ENCODE measurements around the gene HIKESHI.

HIKESHI gene

DNA sequence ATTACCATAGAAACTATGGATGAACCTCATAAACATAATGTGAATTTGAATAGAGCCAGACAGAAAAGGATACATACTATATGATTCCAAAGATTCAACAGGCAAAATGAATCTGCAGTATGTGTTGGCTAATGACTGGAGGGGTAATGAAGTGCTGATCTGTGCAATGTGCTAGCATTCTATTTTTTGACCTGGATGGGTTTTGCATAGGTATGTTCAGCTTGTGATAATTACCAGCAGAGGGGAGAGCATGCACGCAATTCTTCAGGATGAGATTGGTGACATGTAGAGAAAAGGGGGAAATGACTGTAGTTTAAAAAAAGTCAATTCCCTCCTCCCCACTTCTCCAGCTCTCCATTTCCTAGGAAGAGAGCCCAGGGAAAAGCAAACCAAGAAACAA lies 72.0 kb downstream of the HIKESHI start:
- Histone ChIP-seq H3K9me3 (ENCODE audit: control insufficient read depth in 2 of 2, low read length in 2 of 2) (no peaks in the 10 kb centered on the region), H3K27ac (ENCODE audit: low read length) (no peak overlapping the region), H3K27me3 (ENCODE audit: control insufficient read depth in 1 of 2, insufficient read depth in 2 of 2, low read length in 2 of 2) (no peaks in the 10 kb centered on the region), H3K9ac (ENCODE audit: low read length in 2 of 2) (no peak overlapping the region), H3K36me3 (ENCODE audit: control insufficient read depth in 2 of 2, insufficient read depth in 2 of 2, low read length in 2 of 2) (no peaks in the 10 kb centered on the region), H3K4me3 (ENCODE audit: low read length in 2 of 2) (peak overlapping the region in 1 of 2 donors; percentile 59), H3K4me1 (ENCODE audit: control insufficient read depth, insufficient read depth, low read length) (no peaks in the 10 kb centered on the region)

DNA sequence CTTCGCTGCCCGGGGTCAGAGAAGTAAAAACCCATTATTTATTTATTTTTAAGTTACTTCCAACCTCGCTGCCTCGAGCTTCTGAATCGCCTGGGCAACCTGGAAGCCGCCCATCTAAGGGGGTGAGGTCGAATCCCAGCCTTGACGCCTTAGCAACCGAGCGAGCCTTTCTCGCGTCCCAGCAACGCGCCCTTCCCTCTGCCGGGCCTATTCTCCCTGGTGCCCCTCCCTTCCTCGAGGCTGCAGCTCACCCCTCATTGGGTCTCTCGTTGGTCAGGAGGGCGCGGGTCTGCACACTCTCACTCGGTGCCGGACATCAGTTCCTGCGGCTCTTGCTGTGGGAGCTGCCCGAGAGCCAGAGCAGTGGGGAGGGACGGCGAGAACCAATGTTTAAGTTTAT lies 72.5 kb downstream of the HIKESHI start, which contains the start of gene CCDC81:
Gene CCDC81, plus strand, starts transcription at position 302 of the 400 bp plus-strand sequence. CDS start 277 bp downstream, outside the sequence.
- H3K9me3 ChIP-seq (ENCODE audit: control insufficient read depth in 2 of 2, low read length in 2 of 2) = no peaks in the 10 kb centered on the region

DNA sequence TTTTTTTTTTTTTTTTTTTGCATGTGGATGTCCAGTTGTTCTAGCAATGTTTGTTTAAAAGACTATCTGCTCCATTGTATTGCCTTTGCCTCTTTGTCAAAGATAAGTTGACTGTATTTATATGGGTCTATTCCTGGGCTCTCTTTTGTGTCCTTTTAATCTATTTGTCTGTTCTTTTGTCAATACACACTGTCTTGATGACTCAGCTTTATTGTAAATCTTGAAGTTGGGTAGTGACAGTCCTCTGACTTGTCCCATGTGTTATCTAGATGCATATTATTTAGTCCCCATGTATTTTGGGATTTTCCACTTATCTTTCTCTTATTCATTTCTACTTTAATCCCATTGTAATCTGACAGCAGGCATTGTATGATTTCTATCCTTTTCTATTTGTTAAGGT lies 75.9 kb downstream of the HIKESHI start:
- Histone ChIP-seq H3K4me1 (ENCODE audit: control insufficient read depth, insufficient read depth, low read length) (no peaks in the 10 kb centered on the region), H3K9ac (ENCODE audit: low read length in 2 of 2) (no peak overlapping the region), H3K36me3 (ENCODE audit: control insufficient read depth in 2 of 2, insufficient read depth in 2 of 2, low read length in 2 of 2) (no peaks in the 10 kb centered on the region), H3K4me3 (ENCODE audit: low read length in 2 of 2) (no peak overlapping the region), H3K27ac (ENCODE audit: low read length) (no peak overlapping the region), H3K27me3 (ENCODE audit: control insufficient read depth in 1 of 2, insufficient read depth in 2 of 2, low read length in 2 of 2) (no peaks in the 10 kb centered on the region), H3K9me3 (ENCODE audit: control insufficient read depth in 2 of 2, low read length in 2 of 2) (no peaks in the 10 kb centered on the region)

More for the DNA sequence above, 72.5 kb downstream of the HIKESHI start, which contains the start of gene CCDC81:
- no peak within 1 kb of the TSS for H3K9ac ChIP-seq (ENCODE audit: low read length in 2 of 2)
- H3K4me3 ChIP-seq (ENCODE audit: low read length in 2 of 2) = peak within 1 kb of the TSS in 1 of 2 donors; percentile 59
- H3K27ac ChIP-seq (ENCODE audit: low read length) = no peak within 1 kb of the TSS
- no peaks in the 10 kb centered on the region for H3K36me3 ChIP-seq (ENCODE audit: control insufficient read depth in 2 of 2, insufficient read depth in 2 of 2, low read length in 2 of 2)
- no peaks in the 10 kb centered on the region for H3K4me1 ChIP-seq (ENCODE audit: control insufficient read depth, insufficient read depth, low read length)
- no peaks in the 10 kb centered on the region for H3K27me3 ChIP-seq (ENCODE audit: control insufficient read depth in 1 of 2, insufficient read depth in 2 of 2, low read length in 2 of 2)

DNA sequence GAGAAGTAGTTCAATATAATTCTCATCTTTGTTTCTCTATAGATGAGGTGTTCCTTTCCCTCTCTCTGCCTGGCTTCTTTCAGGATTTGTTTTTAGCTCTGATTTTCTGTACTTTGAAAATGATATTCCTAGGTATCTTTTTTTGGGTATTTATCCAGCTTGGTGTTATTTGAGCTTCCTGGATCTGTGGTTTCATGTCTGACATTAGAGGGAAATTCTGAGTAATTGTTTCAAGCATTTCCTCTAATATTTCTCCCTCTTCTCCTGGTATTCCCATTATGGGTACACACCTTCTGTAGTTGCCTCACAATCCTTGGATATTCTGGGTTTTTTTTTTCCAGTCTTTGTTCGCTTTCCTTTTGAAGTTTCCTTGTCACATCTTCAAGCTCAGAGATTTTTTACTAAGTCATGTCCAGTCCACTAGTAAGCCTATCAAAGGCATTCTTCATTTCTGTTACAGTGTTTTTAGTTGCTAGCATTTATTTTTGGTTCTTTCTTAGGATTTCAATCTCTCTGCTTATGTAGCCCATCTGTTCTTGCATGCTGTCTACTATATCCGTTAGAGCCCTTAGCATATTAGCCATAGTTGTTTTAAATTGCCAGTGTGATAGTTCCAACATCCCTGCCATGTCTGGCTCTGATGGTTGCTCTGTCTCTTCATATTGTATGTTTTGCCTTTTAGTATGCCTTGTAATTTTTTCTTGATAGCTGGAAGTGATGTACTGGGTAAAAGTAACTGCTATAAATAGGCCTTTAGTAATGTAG lies 78.4 kb downstream of the HIKESHI start:
- Histone ChIP-seq H3K27me3 (ENCODE audit: control insufficient read depth in 1 of 2, insufficient read depth in 2 of 2, low read length in 2 of 2) (no peaks in the 10 kb centered on the region), H3K4me3 (ENCODE audit: low read length in 2 of 2) (no peak overlapping the region), H3K9ac (ENCODE audit: low read length in 2 of 2) (no peak overlapping the region), H3K4me1 (ENCODE audit: control insufficient read depth, insufficient read depth, low read length) (no peaks in the 10 kb centered on the region), H3K9me3 (ENCODE audit: control insufficient read depth in 2 of 2, low read length in 2 of 2) (no peaks in the 10 kb centered on the region), H3K36me3 (ENCODE audit: control insufficient read depth in 2 of 2, insufficient read depth in 2 of 2, low read length in 2 of 2) (no peaks in the 10 kb centered on the region), H3K27ac (ENCODE audit: low read length) (no peak overlapping the region)

DNA sequence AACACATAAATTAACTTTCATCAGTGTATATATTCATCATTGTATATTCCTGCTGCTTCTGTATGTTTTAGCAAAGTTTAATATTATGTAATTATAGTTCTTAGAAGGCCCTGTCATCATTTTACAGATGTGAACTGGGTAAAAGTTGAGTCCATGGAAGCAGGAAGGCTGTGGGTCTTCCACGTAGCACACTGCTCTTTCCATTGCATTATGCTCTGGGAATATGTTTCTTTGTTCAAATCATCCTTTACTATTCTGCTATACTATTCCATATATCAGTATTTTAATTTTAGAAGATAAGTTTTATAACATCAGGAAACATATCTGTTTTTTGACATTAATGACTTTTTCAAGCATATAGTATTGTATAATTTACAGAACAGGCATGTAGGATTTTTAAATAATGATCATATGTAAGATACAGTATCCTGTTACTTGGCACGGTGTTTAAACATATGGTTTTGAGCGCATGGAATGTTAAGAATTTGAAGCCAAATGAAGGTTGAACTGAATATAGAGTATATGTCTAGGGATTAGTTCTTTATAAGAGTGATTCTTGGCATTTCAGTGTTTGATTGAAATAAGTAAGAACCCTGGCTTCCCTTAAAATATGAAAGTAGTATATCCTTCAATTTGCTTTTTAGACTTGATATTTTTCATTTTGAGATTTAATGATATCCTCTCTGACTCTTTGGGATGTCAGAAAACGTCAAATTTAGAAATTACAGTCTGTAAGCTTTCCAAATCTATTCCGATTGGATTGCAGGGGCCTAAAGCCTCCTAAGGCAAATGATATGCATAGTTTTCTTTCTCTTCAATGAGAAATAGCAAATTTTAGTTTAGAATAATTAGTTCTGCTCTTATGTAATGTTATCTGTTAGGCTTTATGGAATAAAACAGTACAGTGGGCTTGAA lies 81.3 kb downstream of the HIKESHI start:
- Histone ChIP-seq H3K9me3 (ENCODE audit: control insufficient read depth in 2 of 2, low read length in 2 of 2) (no peaks in the 10 kb centered on the region), H3K4me1 (ENCODE audit: control insufficient read depth, insufficient read depth, low read length) (no peaks in the 10 kb centered on the region), H3K27me3 (ENCODE audit: control insufficient read depth in 1 of 2, insufficient read depth in 2 of 2, low read length in 2 of 2) (no peaks in the 10 kb centered on the region), H3K9ac (ENCODE audit: low read length in 2 of 2) (no peak overlapping the region), H3K4me3 (ENCODE audit: low read length in 2 of 2) (no peak overlapping the region), H3K36me3 (ENCODE audit: control insufficient read depth in 2 of 2, insufficient read depth in 2 of 2, low read length in 2 of 2) (no peaks in the 10 kb centered on the region), H3K27ac (ENCODE audit: low read length) (no peak overlapping the region)

DNA sequence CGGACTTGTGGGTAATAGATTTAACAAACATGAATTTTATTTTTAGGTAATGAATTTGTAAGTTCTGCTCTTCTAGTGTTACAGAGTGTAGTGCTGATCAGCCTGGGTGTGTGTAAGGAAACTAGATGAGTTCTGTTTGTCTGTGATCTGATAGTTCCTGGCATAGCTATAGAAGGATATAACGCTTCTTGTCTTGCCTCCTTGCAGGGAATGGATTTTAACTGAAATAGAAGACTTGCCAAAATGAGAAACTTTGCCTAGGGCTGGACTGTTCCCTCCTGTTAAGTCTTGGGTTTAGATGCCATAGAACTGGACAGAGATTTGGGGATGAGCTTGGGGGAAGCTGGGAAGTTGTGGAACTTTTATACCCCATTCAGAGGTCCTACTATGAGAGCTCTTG lies 84.2 kb downstream of the HIKESHI start:
- Histone ChIP-seq H3K4me3 (ENCODE audit: low read length in 2 of 2) (no peak overlapping the region), H3K36me3 (ENCODE audit: control insufficient read depth in 2 of 2, insufficient read depth in 2 of 2, low read length in 2 of 2) (no peaks in the 10 kb centered on the region), H3K27me3 (ENCODE audit: control insufficient read depth in 1 of 2, insufficient read depth in 2 of 2, low read length in 2 of 2) (no peaks in the 10 kb centered on the region), H3K9ac (ENCODE audit: low read length in 2 of 2) (no peak overlapping the region), H3K27ac (ENCODE audit: low read length) (no peak overlapping the region), H3K9me3 (ENCODE audit: control insufficient read depth in 2 of 2, low read length in 2 of 2) (no peaks in the 10 kb centered on the region), H3K4me1 (ENCODE audit: control insufficient read depth, insufficient read depth, low read length) (no peaks in the 10 kb centered on the region)

DNA sequence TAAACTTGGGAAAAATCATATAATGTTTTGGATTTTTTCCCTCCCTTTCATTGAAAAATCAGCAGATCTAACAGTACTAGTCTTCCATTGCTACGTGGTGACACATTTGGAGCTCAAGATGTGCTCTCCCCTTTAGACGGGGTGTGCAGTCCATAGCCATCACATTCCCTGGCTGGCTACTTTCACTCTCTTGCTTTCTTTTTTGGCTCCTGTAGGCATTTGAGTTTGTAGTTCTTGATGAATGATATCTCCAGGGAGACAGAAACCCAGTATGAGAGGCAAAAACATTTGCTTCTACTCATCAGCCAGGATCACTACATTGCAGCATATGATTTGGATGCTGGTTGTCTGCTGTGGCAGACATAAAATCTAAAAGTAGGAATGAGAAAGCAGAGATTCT lies 84.7 kb downstream of the HIKESHI start:
- no peaks in the 10 kb centered on the region for H3K4me1 ChIP-seq (ENCODE audit: control insufficient read depth, insufficient read depth, low read length)
- H3K4me3 ChIP-seq (ENCODE audit: low read length in 2 of 2) = peak overlapping the region in 1 of 2 donors; percentile 31
- no peaks in the 10 kb centered on the region for H3K36me3 ChIP-seq (ENCODE audit: control insufficient read depth in 2 of 2, insufficient read depth in 2 of 2, low read length in 2 of 2)
- no peaks in the 10 kb centered on the region for H3K9me3 ChIP-seq (ENCODE audit: control insufficient read depth in 2 of 2, low read length in 2 of 2)
- H3K27me3 ChIP-seq (ENCODE audit: control insufficient read depth in 1 of 2, insufficient read depth in 2 of 2, low read length in 2 of 2) = no peaks in the 10 kb centered on the region
- no peak overlapping the region for H3K27ac ChIP-seq (ENCODE audit: low read length)
- H3K9ac ChIP-seq (ENCODE audit: low read length in 2 of 2) = no peak overlapping the region

DNA sequence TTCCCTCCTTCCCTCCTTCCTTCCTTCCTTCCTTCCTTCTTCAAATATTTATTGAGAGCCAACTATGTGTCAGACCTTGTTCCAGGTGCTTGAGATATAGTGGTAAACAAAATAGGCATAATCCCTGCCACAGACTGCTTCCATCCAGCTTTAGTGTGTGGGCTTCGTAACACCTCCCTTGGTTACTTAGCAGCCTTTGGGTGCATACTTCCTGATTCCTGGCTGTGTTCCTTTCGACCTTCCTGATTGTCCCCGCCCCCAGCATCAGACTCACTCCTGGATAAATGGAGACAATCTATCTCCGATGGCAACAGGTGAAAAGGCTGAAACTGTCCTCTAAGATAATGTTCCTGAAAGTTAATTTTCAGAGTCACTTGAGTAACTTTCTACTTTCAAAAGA lies 86.2 kb downstream of the HIKESHI start:
- Histone ChIP-seq H3K36me3 (ENCODE audit: control insufficient read depth in 2 of 2, insufficient read depth in 2 of 2, low read length in 2 of 2) (no peaks in the 10 kb centered on the region), H3K27me3 (ENCODE audit: control insufficient read depth in 1 of 2, insufficient read depth in 2 of 2, low read length in 2 of 2) (no peaks in the 10 kb centered on the region), H3K4me1 (ENCODE audit: control insufficient read depth, insufficient read depth, low read length) (no peaks in the 10 kb centered on the region), H3K9ac (ENCODE audit: low read length in 2 of 2) (no peak overlapping the region), H3K9me3 (ENCODE audit: control insufficient read depth in 2 of 2, low read length in 2 of 2) (no peaks in the 10 kb centered on the region), H3K4me3 (ENCODE audit: low read length in 2 of 2) (no peak overlapping the region), H3K27ac (ENCODE audit: low read length) (no peak overlapping the region)

DNA sequence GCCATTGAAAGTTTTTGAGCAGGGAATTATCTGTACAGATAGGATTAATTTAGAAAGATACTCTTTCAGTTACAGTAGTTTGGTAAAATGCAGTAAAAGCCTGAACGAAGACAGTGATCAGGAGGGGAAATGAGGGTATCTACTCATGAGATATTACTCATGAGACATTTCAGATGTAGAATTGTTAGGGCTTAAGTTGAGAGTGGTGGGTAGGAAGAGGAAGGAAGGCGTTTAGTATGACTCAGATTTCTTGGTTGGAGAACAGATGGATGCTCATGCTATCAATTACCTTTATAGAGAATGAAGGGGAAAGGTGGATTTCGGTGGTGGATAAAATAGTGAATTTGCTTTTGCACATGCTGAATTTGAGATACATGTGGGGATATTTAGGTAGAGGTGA lies 88.4 kb downstream of the HIKESHI start:
- Histone ChIP-seq H3K27me3 (ENCODE audit: control insufficient read depth in 1 of 2, insufficient read depth in 2 of 2, low read length in 2 of 2) (no peaks in the 10 kb centered on the region), H3K36me3 (ENCODE audit: control insufficient read depth in 2 of 2, insufficient read depth in 2 of 2, low read length in 2 of 2) (no peaks in the 10 kb centered on the region), H3K4me3 (ENCODE audit: low read length in 2 of 2) (no peak overlapping the region), H3K27ac (ENCODE audit: low read length) (no peak overlapping the region), H3K4me1 (ENCODE audit: control insufficient read depth, insufficient read depth, low read length) (peaks cover 5% of the 10 kb centered on the region), H3K9ac (ENCODE audit: low read length in 2 of 2) (no peak overlapping the region), H3K9me3 (ENCODE audit: control insufficient read depth in 2 of 2, low read length in 2 of 2) (no peaks in the 10 kb centered on the region)

DNA sequence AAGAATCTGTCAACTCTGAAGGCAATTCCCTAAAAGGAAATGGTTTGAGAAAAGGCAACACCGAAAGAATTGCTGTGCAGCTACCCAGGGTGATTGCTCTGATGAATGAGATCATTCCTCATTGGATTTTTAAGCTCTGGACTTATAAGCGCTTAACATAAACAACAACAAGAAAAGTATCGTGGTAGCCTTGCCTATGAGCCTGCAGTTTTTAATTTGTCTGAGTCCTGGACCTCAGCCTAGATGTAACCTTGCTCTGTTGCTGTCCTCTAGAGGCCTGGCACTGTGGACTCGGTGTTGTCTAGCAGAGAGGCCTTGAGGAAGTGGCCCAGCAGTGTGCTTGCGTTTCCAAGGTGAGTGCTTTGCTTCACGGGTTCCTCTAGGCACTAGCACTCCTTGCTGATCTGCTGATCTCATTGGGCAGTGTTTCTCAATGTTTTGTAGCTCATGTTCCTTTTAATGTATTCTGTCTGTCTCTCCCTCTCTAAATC lies 93.1 kb downstream of the HIKESHI start:
- H3K4me3 ChIP-seq (ENCODE audit: low read length in 2 of 2) = peak overlapping the region in 1 of 2 donors; percentile 10
- H3K27ac ChIP-seq (ENCODE audit: low read length) = peak overlapping the region; percentile 69
- no peaks in the 10 kb centered on the region for H3K36me3 ChIP-seq (ENCODE audit: control insufficient read depth in 2 of 2, insufficient read depth in 2 of 2, low read length in 2 of 2)
- H3K9ac ChIP-seq (ENCODE audit: low read length in 2 of 2) = no peak overlapping the region
- no peaks in the 10 kb centered on the region for H3K9me3 ChIP-seq (ENCODE audit: control insufficient read depth in 2 of 2, low read length in 2 of 2)
- peaks cover 5% of the 10 kb centered on the region for H3K4me1 ChIP-seq (ENCODE audit: control insufficient read depth, insufficient read depth, low read length)
- no peaks in the 10 kb centered on the region for H3K27me3 ChIP-seq (ENCODE audit: control insufficient read depth in 1 of 2, insufficient read depth in 2 of 2, low read length in 2 of 2)
